ENCODE results near the gene TSC22D1. TPM values are rescaled to one million over a fixed set of nuclear protein-coding genes. Genes with fewer than 3 reads are reported as not detected.

TSC22D1 gene
- total RNA-seq, 1 donor = 173 TPM

- Histone ChIP-seq H3K4me2 (ENCODE audit: insufficient read depth, low read length) (no peak overlapping the region), H3K27ac (ENCODE audit: low read depth, low read length) (no peak overlapping the region), H3K9me3 (ENCODE audit: low read depth, low read length) (no peaks in the 10 kb centered on the region), H3K36me3 (ENCODE audit: insufficient read depth, low read length) (no peaks in the 10 kb centered on the region), H3K4me3 (ENCODE audit: insufficient read depth, low read length) (no peak overlapping the region), H4K20me1 (ENCODE audit: insufficient read depth, low read length) (peaks cover 3% of the 10 kb centered on the region), H3K27me3 (ENCODE audit: insufficient read depth, low read length) (no peaks in the 10 kb centered on the region), H3K4me1 (ENCODE audit: insufficient read depth, low read length) (no peaks in the 10 kb centered on the region), H3K79me2 (ENCODE audit: insufficient read depth, low read length) (peaks cover 54% of the 10 kb centered on the region), H2AFZ (ENCODE audit: low read length) (no peak overlapping the region)
- TF ChIP-seq, protein P1, sequence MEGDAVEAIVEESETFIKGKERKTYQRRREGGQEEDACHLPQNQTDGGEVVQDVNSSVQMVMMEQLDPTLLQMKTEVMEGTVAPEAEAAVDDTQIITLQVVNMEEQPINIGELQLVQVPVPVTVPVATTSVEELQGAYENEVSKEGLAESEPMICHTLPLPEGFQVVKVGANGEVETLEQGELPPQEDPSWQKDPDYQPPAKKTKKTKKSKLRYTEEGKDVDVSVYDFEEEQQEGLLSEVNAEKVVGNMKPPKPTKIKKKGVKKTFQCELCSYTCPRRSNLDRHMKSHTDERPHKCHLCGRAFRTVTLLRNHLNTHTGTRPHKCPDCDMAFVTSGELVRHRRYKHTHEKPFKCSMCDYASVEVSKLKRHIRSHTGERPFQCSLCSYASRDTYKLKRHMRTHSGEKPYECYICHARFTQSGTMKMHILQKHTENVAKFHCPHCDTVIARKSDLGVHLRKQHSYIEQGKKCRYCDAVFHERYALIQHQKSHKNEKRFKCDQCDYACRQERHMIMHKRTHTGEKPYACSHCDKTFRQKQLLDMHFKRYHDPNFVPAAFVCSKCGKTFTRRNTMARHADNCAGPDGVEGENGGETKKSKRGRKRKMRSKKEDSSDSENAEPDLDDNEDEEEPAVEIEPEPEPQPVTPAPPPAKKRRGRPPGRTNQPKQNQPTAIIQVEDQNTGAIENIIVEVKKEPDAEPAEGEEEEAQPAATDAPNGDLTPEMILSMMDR (IDR thresholded peaks at IDR 0.05; ENCODE audit: extremely low read depth, low read depth, low read length) = no peak
- no peak for DNase-seq (ENCODE audit: insufficient read length, low spot score, missing footprints)
Measured at GRCh38 chr13:44498502-44498901, 77.6 kb downstream of the TSC22D1 start.

GRCh38 chr13:44497801-44498200, 78.3 kb downstream of the TSC22D1 start:
- TF ChIP-seq, protein P1 (IDR thresholded peaks at IDR 0.05; ENCODE audit: extremely low read depth, low read depth, low read length) = no peak
- peaks cover 3% of the 10 kb centered on the region for H4K20me1 ChIP-seq (ENCODE audit: insufficient read depth, low read length)
- DNase-seq (ENCODE audit: insufficient read length, low spot score, missing footprints) = no peak
- H3K4me2 ChIP-seq (ENCODE audit: insufficient read depth, low read length) = no peak overlapping the region
- H3K27ac ChIP-seq (ENCODE audit: low read depth, low read length) = no peak overlapping the region
- no peaks in the 10 kb centered on the region for H3K27me3 ChIP-seq (ENCODE audit: insufficient read depth, low read length)
- no peaks in the 10 kb centered on the region for H3K36me3 ChIP-seq (ENCODE audit: insufficient read depth, low read length)
- no peak overlapping the region for H3K4me3 ChIP-seq (ENCODE audit: insufficient read depth, low read length)
- peaks cover 61% of the 10 kb centered on the region for H3K79me2 ChIP-seq (ENCODE audit: insufficient read depth, low read length)
- H3K4me1 ChIP-seq (ENCODE audit: insufficient read depth, low read length) = no peaks in the 10 kb centered on the region
- H3K9me3 ChIP-seq (ENCODE audit: low read depth, low read length) = no peaks in the 10 kb centered on the region
- H2AFZ ChIP-seq (ENCODE audit: low read length) = no peak overlapping the region

DNA sequence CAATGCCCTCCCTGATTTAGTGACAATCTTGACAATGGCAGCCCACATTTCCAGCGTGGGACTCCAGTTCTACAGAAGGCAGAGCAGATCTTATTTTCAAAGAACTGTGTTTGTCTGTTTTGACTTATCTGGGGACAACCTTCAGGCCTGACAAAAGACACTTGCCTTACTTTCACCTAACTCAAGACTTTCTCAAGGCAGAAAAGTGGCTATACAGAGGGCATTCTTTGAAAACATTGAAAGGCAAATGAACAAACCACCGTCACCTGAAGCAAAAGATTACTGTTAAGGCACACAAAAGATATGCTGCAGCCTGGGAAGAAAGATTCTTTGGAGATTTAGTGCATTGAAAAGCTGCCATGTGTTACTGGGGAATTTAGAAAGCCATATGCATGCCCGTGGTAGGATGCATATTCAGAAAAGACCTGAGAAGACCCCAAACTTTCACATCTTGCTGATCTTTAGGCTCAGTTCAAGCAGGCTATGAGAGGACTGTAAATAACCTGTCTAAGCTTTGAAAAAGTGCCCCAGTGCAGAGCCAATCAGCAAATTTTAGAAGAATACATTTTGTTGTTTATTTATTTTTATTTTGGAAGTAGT, 82.8 kb downstream of the TSC22D1 start:
- peaks cover 5% of the 10 kb centered on the region for H4K20me1 ChIP-seq (ENCODE audit: insufficient read depth, low read length)
- no peaks in the 10 kb centered on the region for H3K9me3 ChIP-seq (ENCODE audit: low read depth, low read length)
- no peak for DNase-seq (ENCODE audit: insufficient read length, low spot score, missing footprints)
- H3K27me3 ChIP-seq (ENCODE audit: insufficient read depth, low read length) = no peaks in the 10 kb centered on the region
- no peak overlapping the region for H2AFZ ChIP-seq (ENCODE audit: low read length)
- TF ChIP-seq, protein P1 (IDR thresholded peaks at IDR 0.05; ENCODE audit: extremely low read depth, low read depth, low read length) = no peak
- H3K4me1 ChIP-seq (ENCODE audit: insufficient read depth, low read length) = no peaks in the 10 kb centered on the region
- no peak overlapping the region for H3K4me3 ChIP-seq (ENCODE audit: insufficient read depth, low read length)
- H3K36me3 ChIP-seq (ENCODE audit: insufficient read depth, low read length) = peaks cover 3% of the 10 kb centered on the region
- no peak overlapping the region for H3K27ac ChIP-seq (ENCODE audit: low read depth, low read length)
- H3K79me2 ChIP-seq (ENCODE audit: insufficient read depth, low read length) = peaks cover 68% of the 10 kb centered on the region
- H3K4me2 ChIP-seq (ENCODE audit: insufficient read depth, low read length) = no peak overlapping the region

DNA sequence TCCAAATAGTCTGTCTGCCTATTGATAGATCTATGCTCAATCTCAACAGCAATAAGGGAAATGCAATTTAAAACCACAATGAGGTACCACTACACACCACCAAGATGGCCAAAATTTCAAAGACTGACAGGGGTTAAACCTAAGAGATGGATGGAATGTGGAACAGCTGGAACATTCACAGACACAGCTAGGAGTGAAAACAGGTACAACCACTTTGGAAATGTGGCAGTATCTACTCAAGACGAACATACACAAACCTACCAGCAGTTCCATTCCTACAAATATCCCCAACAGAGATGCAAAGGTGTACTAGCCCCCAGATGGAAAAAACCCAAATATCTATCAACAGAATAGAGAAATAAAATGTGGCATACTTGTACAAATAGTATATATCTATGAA, 86.4 kb downstream of the TSC22D1 start:
- H2AFZ ChIP-seq (ENCODE audit: low read length) = no peak overlapping the region
- H3K27me3 ChIP-seq (ENCODE audit: insufficient read depth, low read length) = no peaks in the 10 kb centered on the region
- peaks cover 68% of the 10 kb centered on the region for H3K79me2 ChIP-seq (ENCODE audit: insufficient read depth, low read length)
- H3K36me3 ChIP-seq (ENCODE audit: insufficient read depth, low read length) = peaks cover 3% of the 10 kb centered on the region
- peaks cover 14% of the 10 kb centered on the region for H3K4me1 ChIP-seq (ENCODE audit: insufficient read depth, low read length)
- TF ChIP-seq, protein P1 (IDR thresholded peaks at IDR 0.05; ENCODE audit: extremely low read depth, low read depth, low read length) = no peak
- no peak overlapping the region for H3K4me2 ChIP-seq (ENCODE audit: insufficient read depth, low read length)
- DNase-seq (ENCODE audit: insufficient read length, low spot score, missing footprints) = no peak
- peaks cover 5% of the 10 kb centered on the region for H4K20me1 ChIP-seq (ENCODE audit: insufficient read depth, low read length)
- H3K9me3 ChIP-seq (ENCODE audit: low read depth, low read length) = no peaks in the 10 kb centered on the region
- H3K4me3 ChIP-seq (ENCODE audit: insufficient read depth, low read length) = no peak overlapping the region
- no peak overlapping the region for H3K27ac ChIP-seq (ENCODE audit: low read depth, low read length)
